RWPE2 (cell line): ENCODE measurements around the gene KIF15.
"Not testable (repeated sequence)": the region's sequence is repeated elsewhere in the genome, so short reads cannot be mapped to it uniquely, and the experiment has no call there.

Experiments
- ATAC-seq: fragments of 200-7000 bp; cut with Tn5 transposase; 3 replicates; pipeline ENCODE4 v1.9.1; 2021; ENCODE audit warnings: low read depth
- DNase-seq: peaks from one replicate; pipeline ENCODE4 v3.0.0-alpha.2; 2020; ENCODE audit warnings: low spot score
- H3K27ac ChIP-seq: fragments of 450-650 bp; 2 replicates; pipeline ENCODE4 v1.5.1; 2017; ENCODE audit warnings: mild to moderate bottlenecking; ENCODE audit not compliant: poor library complexity, severe bottlenecking
- H3K27me3 ChIP-seq: fragments of 250-450 bp; sonication (Bioruptor Pico); 2 replicates; pipeline ENCODE4 v1.5.1; 2021; ENCODE audit warnings: mild to moderate bottlenecking, moderate library complexity; ENCODE audit not compliant: insufficient read depth, poor library complexity, severe bottlenecking
- H3K36me3 ChIP-seq: fragments of 250-450 bp; sonication (Bioruptor Pico); 2 replicates; pipeline ENCODE4 v1.5.1; 2020; ENCODE audit warnings: low read depth, mild to moderate bottlenecking, moderate library complexity
- H3K4me1 ChIP-seq: fragments of 250-450 bp; sonication (Bioruptor Pico); 2 replicates; pipeline ENCODE4 v1.5.1; 2021; ENCODE audit warnings: mild to moderate bottlenecking, moderate library complexity; ENCODE audit not compliant: insufficient read depth, poor library complexity, severe bottlenecking
- H3K4me3 ChIP-seq: fragments of 250-450 bp; sonication (Bioruptor Pico); 2 replicates; pipeline ENCODE4 v1.5.1; 2021; ENCODE audit warnings: mild to moderate bottlenecking, moderate library complexity; ENCODE audit not compliant: severe bottlenecking
- H3K9me3 ChIP-seq: fragments of 250-450 bp; sonication (Bioruptor Pico); 2 replicates; pipeline ENCODE4 v1.5.1; 2021; ENCODE audit warnings: mild to moderate bottlenecking, moderate library complexity; ENCODE audit not compliant: severe bottlenecking
- TF ChIP-seq, protein P1 (sequence below): fragments of 450-650 bp; IDR thresholded peaks from one replicate; pipeline ENCODE4 v1.5.1; 2017; ENCODE audit warnings: mild to moderate bottlenecking, moderate library complexity; ENCODE audit not compliant: poor library complexity, severe bottlenecking

Gene KIF15

DNA sequence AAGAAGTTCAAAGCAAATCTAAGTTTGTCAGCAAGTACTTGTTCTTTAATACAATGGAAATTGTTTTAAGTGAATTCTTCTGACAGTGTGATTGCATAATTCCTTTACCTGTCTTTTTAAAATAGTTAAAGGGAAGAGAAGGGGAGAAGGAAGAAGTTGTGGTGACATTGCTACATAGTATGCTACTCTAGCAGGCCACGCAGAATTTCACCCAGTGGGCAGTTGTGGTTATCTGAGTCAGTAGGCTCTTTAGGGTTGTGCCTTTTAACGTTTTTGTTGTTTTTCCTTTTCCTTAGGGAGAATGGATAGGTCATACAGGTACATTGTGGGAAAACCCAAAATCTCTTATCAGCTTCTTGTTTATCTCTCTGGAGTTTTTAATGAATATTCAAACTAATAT lies 40.4 kb downstream of the KIF15 start:
- DNase-seq (no peak), ATAC-seq (no peak)
- Histone ChIP-seq H3K4me3 (no peak overlapping the region), H3K4me1 (no peaks in the 10 kb centered on the region), H3K27me3 (no peaks in the 10 kb centered on the region), H3K9me3 (no peaks in the 10 kb centered on the region), H3K27ac (no peak overlapping the region), H3K36me3 (peaks cover 94% of the 10 kb centered on the region)
- TF ChIP-seq, protein P1, sequence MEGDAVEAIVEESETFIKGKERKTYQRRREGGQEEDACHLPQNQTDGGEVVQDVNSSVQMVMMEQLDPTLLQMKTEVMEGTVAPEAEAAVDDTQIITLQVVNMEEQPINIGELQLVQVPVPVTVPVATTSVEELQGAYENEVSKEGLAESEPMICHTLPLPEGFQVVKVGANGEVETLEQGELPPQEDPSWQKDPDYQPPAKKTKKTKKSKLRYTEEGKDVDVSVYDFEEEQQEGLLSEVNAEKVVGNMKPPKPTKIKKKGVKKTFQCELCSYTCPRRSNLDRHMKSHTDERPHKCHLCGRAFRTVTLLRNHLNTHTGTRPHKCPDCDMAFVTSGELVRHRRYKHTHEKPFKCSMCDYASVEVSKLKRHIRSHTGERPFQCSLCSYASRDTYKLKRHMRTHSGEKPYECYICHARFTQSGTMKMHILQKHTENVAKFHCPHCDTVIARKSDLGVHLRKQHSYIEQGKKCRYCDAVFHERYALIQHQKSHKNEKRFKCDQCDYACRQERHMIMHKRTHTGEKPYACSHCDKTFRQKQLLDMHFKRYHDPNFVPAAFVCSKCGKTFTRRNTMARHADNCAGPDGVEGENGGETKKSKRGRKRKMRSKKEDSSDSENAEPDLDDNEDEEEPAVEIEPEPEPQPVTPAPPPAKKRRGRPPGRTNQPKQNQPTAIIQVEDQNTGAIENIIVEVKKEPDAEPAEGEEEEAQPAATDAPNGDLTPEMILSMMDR, result no peak

GRCh38 chr3:44803298-44803697 lies 41.7 kb downstream of the KIF15 start:
- ATAC-seq, result no peak

DNA sequence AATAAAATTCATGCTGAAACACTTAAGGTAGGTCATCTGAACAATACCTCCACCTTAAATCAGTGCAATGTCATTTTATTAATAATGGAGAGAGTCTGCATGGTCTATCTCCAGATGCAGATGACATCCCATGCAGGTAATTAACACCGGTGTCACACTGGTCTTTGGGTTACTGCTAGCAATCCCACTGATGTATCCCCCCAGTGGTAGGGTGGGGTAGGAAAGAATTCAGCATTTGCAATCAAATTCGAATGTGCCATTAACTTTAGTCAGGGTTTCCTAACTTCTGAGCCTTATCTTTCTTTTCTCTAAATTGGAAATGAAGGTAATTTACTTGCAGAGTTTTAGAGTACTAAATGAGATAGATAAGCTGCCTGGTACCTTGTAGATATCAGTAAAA lies 44.4 kb downstream of the KIF15 start:
- Histone ChIP-seq H3K9me3 (no peaks in the 10 kb centered on the region), H3K36me3 (peaks cover 92% of the 10 kb centered on the region), H3K27ac (no peak overlapping the region), H3K27me3 (no peaks in the 10 kb centered on the region), H3K4me3 (no peak overlapping the region), H3K4me1 (no peaks in the 10 kb centered on the region)
- TF ChIP-seq, protein P1, result no peak
- ATAC-seq, result no peak
- DNase-seq, result no peak

More at GRCh38 chr3:44803298-44803697, 41.7 kb downstream of the KIF15 start:
- peaks cover 93% of the 10 kb centered on the region for H3K36me3 ChIP-seq
- no peak overlapping the region for H3K4me3 ChIP-seq
- TF ChIP-seq, protein P1, result no peak
- no peaks in the 10 kb centered on the region for H3K4me1 ChIP-seq
- H3K27me3 ChIP-seq, result no peaks in the 10 kb centered on the region
- no peaks in the 10 kb centered on the region for H3K9me3 ChIP-seq
- no peak for DNase-seq
- H3K27ac ChIP-seq, result no peak overlapping the region

DNA sequence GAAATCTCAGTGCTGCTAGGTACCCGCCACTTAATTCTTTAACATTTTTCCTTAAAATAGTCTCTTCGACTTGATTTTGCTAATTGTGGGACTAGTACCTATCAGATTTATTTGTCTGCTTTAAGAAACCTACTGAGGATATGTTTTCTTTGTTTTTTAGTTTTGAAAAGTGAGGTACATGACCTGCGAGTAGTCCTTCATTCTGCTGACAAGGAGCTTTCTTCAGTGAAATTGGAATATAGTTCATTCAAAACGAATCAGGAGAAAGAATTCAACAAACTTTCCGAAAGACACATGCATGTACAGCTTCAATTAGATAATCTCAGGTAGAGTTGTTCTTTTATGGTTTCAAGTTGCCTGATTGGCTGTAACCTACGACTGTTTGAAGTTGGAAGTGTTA lies 53.2 kb downstream of the KIF15 start:
- no peak for ATAC-seq
- Histone ChIP-seq H3K4me3 (no peak overlapping the region), H3K27ac (no peak overlapping the region), H3K4me1 (no peaks in the 10 kb centered on the region), H3K27me3 (no peaks in the 10 kb centered on the region), H3K36me3 (peaks cover 86% of the 10 kb centered on the region), H3K9me3 (no peaks in the 10 kb centered on the region)
- DNase-seq, result no peak
- TF ChIP-seq, protein P1, result no peak

GRCh38 chr3:44816334-44816733 lies 54.7 kb downstream of the KIF15 start:
- H3K4me1 ChIP-seq, DNase-seq, H3K27me3 ChIP-seq, H3K9me3 ChIP-seq, ATAC-seq, H3K27ac ChIP-seq, H3K4me3 ChIP-seq: not testable (repeated sequence)
- peaks cover 74% of the 10 kb centered on the region for H3K36me3 ChIP-seq

DNA sequence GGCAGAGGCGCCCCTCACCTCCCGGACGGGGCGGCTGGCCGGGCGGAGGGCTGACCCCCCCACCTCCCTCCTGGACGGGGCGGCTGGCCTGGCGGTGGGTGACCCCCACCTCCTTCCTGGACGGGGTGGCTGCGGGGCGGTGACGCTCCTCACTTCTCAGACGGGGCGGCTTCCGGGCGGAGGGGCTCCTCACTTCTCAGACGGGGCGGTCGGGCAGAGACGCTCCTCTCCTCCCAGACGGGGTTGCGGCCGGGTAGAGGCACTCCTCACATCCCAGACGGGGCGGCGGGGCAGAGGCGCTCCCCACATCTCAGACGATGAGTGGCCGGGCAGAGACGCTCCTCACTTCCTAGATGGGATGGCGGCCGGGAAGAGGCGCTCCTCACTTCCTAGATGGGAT lies 59.6 kb downstream of the KIF15 start:
- not testable (repeated sequence) for H3K27me3 ChIP-seq, DNase-seq

More for the DNA sequence above, 59.6 kb downstream of the KIF15 start:
- not testable (repeated sequence) for H3K27ac ChIP-seq, H3K4me3 ChIP-seq, ATAC-seq, H3K9me3 ChIP-seq, H3K4me1 ChIP-seq
- H3K36me3 ChIP-seq, result peaks cover 48% of the 10 kb centered on the region
